OCI-LY1 (cell line): Measurements from ENCODE around the gene IL16.

ENCODE experiments used
- H2AFZ ChIP-seq: fragments of 200-600 bp; sonication (generic), shearing (Covaris generic); 2 replicates; pipeline ENCODE4 v1.6.0; 2014; ENCODE audit warnings: antibody characterized with exemption, mild to moderate bottlenecking, low read length
- H3F3A ChIP-seq: fragments of 200-600 bp; sonication (generic), shearing (Covaris generic); 2 replicates; pipeline ENCODE4 v1.6.0; 2014; ENCODE audit warnings: mild to moderate bottlenecking, antibody characterized with exemption, low read length, moderate library complexity; ENCODE audit not compliant: insufficient read depth
- H3K27ac ChIP-seq: fragments of 200-600 bp; sonication (generic); 2 replicates; pipeline ENCODE4 v1.5.1; 2014; ENCODE audit warnings: low read length, mixed run types, mild to moderate bottlenecking, low read depth; ENCODE audit not compliant: poor library complexity, severe bottlenecking
- H3K27me3 ChIP-seq: fragments of 200-600 bp; sonication (generic); 2 replicates; pipeline ENCODE4 v1.6.0; 2014; ENCODE audit warnings: antibody characterized with exemption, mild to moderate bottlenecking, low read length, moderate library complexity; ENCODE audit not compliant: insufficient read depth
- H3K36me3 ChIP-seq: fragments of 200-600 bp; sonication (generic); 2 replicates; pipeline ENCODE4 v1.6.1; 2014; ENCODE audit warnings: mild to moderate bottlenecking, antibody characterized with exemption, low read length, moderate library complexity, mixed read lengths; ENCODE audit not compliant: insufficient read depth
- H3K4me1 ChIP-seq: fragments of 200-600 bp; sonication (generic); 2 replicates; pipeline ENCODE4 v1.5.1; 2014; ENCODE audit warnings: mild to moderate bottlenecking, low read length, moderate library complexity; ENCODE audit not compliant: insufficient read depth, severe bottlenecking
- H3K4me2 ChIP-seq: fragments of 200-600 bp; sonication (generic), shearing (Covaris generic); 2 replicates; pipeline ENCODE4 v1.6.1; 2014; ENCODE audit warnings: low read length
- H3K4me3 ChIP-seq: fragments of 200-600 bp; sonication (generic); 2 replicates; pipeline ENCODE4 v1.5.1; 2014; ENCODE audit warnings: low read length, low read depth, mild to moderate bottlenecking, mixed read lengths; ENCODE audit not compliant: poor library complexity, severe bottlenecking
- H3K79me2 ChIP-seq: fragments of 200-600 bp; shearing (Covaris generic); 2 replicates; pipeline ENCODE4 v1.6.1; 2016; ENCODE audit warnings: mixed run types, low read length, mixed read lengths; ENCODE audit not compliant: insufficient read depth
- H3K9ac ChIP-seq: fragments of 200-600 bp; sonication (generic), shearing (Covaris generic); 2 replicates; pipeline ENCODE4 v1.6.1; 2014; ENCODE audit warnings: mild to moderate bottlenecking, low read length, mixed read lengths
- H3K9me2 ChIP-seq: fragments of 200-600 bp; sonication (generic), shearing (Covaris generic); 2 replicates; pipeline ENCODE4 v1.6.1; 2014; ENCODE audit warnings: low read depth, mild to moderate bottlenecking, low read length, mixed read lengths
- H3K9me3 ChIP-seq: fragments of 200-600 bp; shearing (Covaris generic); 2 replicates; pipeline ENCODE4 v1.6.1; 2014; ENCODE audit warnings: low read length, mixed read lengths
- H4K20me1 ChIP-seq: fragments of 200-600 bp; sonication (generic), shearing (Covaris generic); 2 replicates; pipeline ENCODE4 v1.6.0; 2016; ENCODE audit warnings: mild to moderate bottlenecking, low read length; ENCODE audit not compliant: insufficient read depth
- EZH2 ChIP-seq: fragments of 200-600 bp; sonication (generic), shearing (Covaris generic); IDR thresholded peaks from 2 replicates; pipeline ENCODE4 v1.8.0; 2017; ENCODE audit warnings: borderline replicate concordance, mixed run types, mild to moderate bottlenecking, antibody characterized with exemption, low read length, moderate library complexity, mixed read lengths
- TF ChIP-seq, protein P1 (sequence below): fragments of 200-600 bp; sonication (generic), shearing (Covaris generic); IDR thresholded peaks from 2 replicates; pipeline ENCODE4 v1.5.1; 2017; ENCODE audit warnings: mild to moderate bottlenecking, antibody characterized with exemption, low read length, moderate library complexity, mixed read lengths

Gene IL16

DNA sequence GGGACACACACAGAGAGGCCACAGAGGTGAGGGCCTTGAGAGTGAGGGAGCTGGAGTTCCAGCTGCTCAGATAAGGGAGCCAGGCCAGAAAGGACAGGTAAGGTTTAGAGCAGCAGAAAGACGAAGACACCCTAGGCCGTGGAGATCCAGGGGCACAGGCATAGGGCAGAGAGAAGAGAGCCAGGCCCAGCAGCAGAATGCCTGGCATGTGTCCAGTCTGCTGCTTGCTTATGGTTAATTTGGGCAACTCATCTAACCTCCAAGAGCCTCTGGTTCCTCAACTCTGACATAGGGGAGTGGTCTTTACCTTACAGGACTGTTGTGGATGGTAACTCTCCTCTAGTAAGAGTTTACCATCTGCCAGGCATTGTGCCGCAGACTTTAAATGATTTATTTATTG, 91.4 kb downstream of the IL16 start:
- H3K27me3 ChIP-seq = no peaks in the 10 kb centered on the region
- H3K36me3 ChIP-seq = no peaks in the 10 kb centered on the region
- no peak overlapping the region for H3K4me3 ChIP-seq
- no peak overlapping the region for H3K9ac ChIP-seq
- H3K4me1 ChIP-seq = peaks cover 51% of the 10 kb centered on the region
- no peak overlapping the region for H3K4me2 ChIP-seq
- TF ChIP-seq EZH2 = no peak
- TF ChIP-seq, protein P1, sequence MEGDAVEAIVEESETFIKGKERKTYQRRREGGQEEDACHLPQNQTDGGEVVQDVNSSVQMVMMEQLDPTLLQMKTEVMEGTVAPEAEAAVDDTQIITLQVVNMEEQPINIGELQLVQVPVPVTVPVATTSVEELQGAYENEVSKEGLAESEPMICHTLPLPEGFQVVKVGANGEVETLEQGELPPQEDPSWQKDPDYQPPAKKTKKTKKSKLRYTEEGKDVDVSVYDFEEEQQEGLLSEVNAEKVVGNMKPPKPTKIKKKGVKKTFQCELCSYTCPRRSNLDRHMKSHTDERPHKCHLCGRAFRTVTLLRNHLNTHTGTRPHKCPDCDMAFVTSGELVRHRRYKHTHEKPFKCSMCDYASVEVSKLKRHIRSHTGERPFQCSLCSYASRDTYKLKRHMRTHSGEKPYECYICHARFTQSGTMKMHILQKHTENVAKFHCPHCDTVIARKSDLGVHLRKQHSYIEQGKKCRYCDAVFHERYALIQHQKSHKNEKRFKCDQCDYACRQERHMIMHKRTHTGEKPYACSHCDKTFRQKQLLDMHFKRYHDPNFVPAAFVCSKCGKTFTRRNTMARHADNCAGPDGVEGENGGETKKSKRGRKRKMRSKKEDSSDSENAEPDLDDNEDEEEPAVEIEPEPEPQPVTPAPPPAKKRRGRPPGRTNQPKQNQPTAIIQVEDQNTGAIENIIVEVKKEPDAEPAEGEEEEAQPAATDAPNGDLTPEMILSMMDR = no peak
- no peaks in the 10 kb centered on the region for H3K79me2 ChIP-seq
- H3K9me3 ChIP-seq = no peaks in the 10 kb centered on the region
- H3K27ac ChIP-seq = no peak overlapping the region
- H4K20me1 ChIP-seq = no peaks in the 10 kb centered on the region
- no peak overlapping the region for H2AFZ ChIP-seq
- no peaks in the 10 kb centered on the region for H3F3A ChIP-seq
- no peaks in the 10 kb centered on the region for H3K9me2 ChIP-seq

DNA sequence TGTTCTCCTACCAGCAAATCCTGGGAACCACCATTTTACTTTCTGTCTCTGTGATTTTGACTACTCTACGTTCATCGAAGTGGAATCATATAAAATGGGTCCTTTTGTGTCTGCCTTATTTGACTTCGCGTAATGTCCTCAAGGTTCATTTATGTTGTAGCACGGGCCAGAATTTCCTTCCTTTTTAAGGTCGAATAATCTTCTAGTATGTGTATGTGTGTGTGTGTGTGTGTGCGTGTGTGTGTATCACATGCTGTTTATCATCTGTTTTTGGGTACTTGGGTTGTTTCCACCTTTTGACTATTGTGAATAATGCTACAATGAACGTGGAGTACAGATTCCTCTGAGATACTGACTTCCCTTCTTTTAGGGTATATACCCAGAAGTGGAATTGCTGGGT, 91.9 kb downstream of the IL16 start:
- Histone ChIP-seq H3K9me3 (no peaks in the 10 kb centered on the region), H3K4me2 (no peak overlapping the region), H3K27me3 (no peaks in the 10 kb centered on the region), H3K79me2 (no peaks in the 10 kb centered on the region), H4K20me1 (no peaks in the 10 kb centered on the region), H2AFZ (no peak overlapping the region), H3K4me3 (no peak overlapping the region), H3F3A (no peaks in the 10 kb centered on the region), H3K9me2 (no peaks in the 10 kb centered on the region), H3K9ac (no peak overlapping the region), H3K4me1 (peaks cover 57% of the 10 kb centered on the region), H3K27ac (no peak overlapping the region), H3K36me3 (no peaks in the 10 kb centered on the region)
- no peak for TF ChIP-seq EZH2
- TF ChIP-seq, protein P1 = no peak

- Histone ChIP-seq H3K36me3 (no peaks in the 10 kb centered on the region), H2AFZ (no peak overlapping the region), H3K9ac (no peak overlapping the region), H3K79me2 (no peaks in the 10 kb centered on the region), H3K4me1 (peaks cover 60% of the 10 kb centered on the region), H3F3A (no peaks in the 10 kb centered on the region), H3K9me3 (no peaks in the 10 kb centered on the region), H3K4me3 (no peak overlapping the region), H3K4me2 (no peak overlapping the region), H3K27me3 (no peaks in the 10 kb centered on the region), H3K9me2 (no peaks in the 10 kb centered on the region), H3K27ac (peak overlapping the region; percentile 11), H4K20me1 (no peaks in the 10 kb centered on the region)
- TF ChIP-seq, protein P1 = no peak
- TF ChIP-seq EZH2 = no peak
Measured at GRCh38 chr15:81289910-81290309, 93.2 kb downstream of the IL16 start.
